ENCODE results near the gene EIF4H. TPM values are rescaled to one million over a fixed set of nuclear protein-coding genes. Genes with fewer than 3 reads are reported as not detected.
"Not testable (repeated sequence)": the region's sequence is repeated elsewhere in the genome, so short reads cannot be mapped to it uniquely, and the experiment has no call there.

The EIF4H gene
- total RNA-seq, 1 experiment from 2014 or later, result 370 TPM

DNA sequence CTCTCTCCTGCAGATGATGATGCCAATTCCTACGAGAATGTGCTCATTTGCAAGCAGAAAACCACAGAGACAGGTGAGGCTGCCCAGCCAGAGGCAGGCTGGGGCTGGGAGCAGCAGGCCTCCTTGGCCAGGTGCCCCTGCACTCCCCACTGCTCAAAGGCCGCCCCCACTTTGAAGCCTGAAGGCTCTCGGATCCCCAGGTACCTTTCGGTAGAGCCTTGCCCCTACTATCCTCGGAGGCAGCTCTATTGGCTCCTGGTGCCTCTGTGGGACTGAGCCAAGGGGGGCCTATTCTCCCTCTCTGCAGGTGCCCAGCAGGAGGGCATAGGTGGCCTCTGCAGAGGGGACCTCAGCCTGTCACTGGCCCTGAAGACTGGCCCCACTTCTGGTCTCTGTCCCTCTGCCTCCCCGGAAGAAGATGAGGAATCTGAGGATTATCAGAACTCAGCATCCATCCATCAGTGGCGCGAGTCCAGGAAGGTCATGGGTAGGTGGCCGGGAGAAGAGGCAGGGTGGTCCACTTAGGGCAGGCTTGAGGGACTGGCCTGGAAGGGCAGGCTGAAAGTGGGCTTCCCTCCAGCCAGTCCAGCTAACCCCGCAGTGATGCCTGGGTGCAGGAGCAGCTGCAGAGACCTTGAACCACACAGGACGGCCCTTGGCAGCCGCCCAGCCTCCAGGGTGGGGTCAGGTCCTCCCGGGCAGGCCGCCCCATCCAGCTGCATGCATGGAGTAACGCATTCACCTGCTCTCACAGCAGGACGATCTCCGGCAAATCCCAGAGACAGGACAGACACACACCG, 49.8 kb downstream of the EIF4H start:
- BruUV-seq (replicated peaks), result no TSS peak
- TF ChIP-seq, protein P1, sequence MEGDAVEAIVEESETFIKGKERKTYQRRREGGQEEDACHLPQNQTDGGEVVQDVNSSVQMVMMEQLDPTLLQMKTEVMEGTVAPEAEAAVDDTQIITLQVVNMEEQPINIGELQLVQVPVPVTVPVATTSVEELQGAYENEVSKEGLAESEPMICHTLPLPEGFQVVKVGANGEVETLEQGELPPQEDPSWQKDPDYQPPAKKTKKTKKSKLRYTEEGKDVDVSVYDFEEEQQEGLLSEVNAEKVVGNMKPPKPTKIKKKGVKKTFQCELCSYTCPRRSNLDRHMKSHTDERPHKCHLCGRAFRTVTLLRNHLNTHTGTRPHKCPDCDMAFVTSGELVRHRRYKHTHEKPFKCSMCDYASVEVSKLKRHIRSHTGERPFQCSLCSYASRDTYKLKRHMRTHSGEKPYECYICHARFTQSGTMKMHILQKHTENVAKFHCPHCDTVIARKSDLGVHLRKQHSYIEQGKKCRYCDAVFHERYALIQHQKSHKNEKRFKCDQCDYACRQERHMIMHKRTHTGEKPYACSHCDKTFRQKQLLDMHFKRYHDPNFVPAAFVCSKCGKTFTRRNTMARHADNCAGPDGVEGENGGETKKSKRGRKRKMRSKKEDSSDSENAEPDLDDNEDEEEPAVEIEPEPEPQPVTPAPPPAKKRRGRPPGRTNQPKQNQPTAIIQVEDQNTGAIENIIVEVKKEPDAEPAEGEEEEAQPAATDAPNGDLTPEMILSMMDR (IDR thresholded peaks at IDR 0.05; ENCODE audit: insufficient read depth in 1 of 2, low read depth in 1 of 2, low read length in 1 of 2, severe bottlenecking in 1 of 2, unreplicated experiment in 1 of 2), result no peak
- DNase-seq, result no peak
- peaks cover 13% of the 10 kb centered on the region for H3K4me1 ChIP-seq
- no peaks in the 10 kb centered on the region; the same call in 1 of the 2 replicates for H3K36me3 ChIP-seq (ENCODE audit: control insufficient read depth, insufficient read depth, low read length)
- Mint-ChIP-seq H3K4me3 (ENCODE audit: unreplicated experiment) (no peak overlapping the region), H3K9me3 (ENCODE audit: unreplicated experiment) (no peaks in the 10 kb centered on the region), H3K27ac (ENCODE audit: unreplicated experiment) (peak overlapping the region; percentile 5), H3K4me1 (ENCODE audit: low read depth, unreplicated experiment) (peaks cover 6% of the 10 kb centered on the region), H3K36me3 (ENCODE audit: insufficient read depth, unreplicated experiment) (peaks cover 31% of the 10 kb centered on the region), H3K27me3 (ENCODE audit: insufficient read depth, unreplicated experiment) (no peaks in the 10 kb centered on the region)
- ChIA-PET CTCF (interaction anchor here (0.8 kb wide), 1 partner anchor 18 kb away, joined by 4 read pairs; no protein-coding TSS in a partner anchor), POLR2A (no interaction called here)
- no peak overlapping the region for H3K4me3 ChIP-seq (ENCODE audit: low read depth, low read length)
- H3K27me3 ChIP-seq (replicated peaks; ENCODE audit: control insufficient read depth, insufficient read depth, low read length), result no peaks in the 10 kb centered on the region
- H3K9me3 ChIP-seq, result no peaks in the 10 kb centered on the region
- intact Hi-C loops (cut with micrococcal nuclease; ENCODE audit: unreplicated experiment), result no loop called here

DNA sequence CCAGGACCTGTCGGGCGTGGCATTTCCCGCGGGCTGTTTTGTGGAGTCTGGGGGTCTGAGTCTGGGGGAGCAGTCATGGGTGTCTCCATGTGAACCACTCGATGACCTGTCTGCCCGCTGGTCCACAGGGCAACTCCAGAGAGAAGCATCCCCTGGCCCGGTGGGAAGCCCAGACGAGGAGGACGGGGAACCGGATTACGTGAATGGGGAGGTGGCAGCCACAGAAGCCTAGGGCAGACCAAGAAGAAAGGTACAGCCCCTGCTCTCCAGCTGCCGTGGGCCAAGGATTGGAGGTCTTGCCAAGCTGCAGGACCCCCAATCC, 50.3 kb downstream of the EIF4H start:
- CTCF ChIA-PET, result no interaction called here
- intact Hi-C loops (cut with micrococcal nuclease; ENCODE audit: unreplicated experiment), result no loop called here
- Histone ChIP-seq H3K36me3 (ENCODE audit: control insufficient read depth, insufficient read depth, low read length) (no peaks in the 10 kb centered on the region; the same call in none of the 2 replicates), H3K4me3 (ENCODE audit: low read depth, low read length) (no peak overlapping the region), H3K4me1 (peaks cover 13% of the 10 kb centered on the region), H3K27me3 (replicated peaks; ENCODE audit: control insufficient read depth, insufficient read depth, low read length) (no peaks in the 10 kb centered on the region), H3K9me3 (no peaks in the 10 kb centered on the region)
- no TSS peak for BruUV-seq (replicated peaks)
- Mint-ChIP-seq H3K4me3 (ENCODE audit: unreplicated experiment) (no peak overlapping the region), H3K9me3 (ENCODE audit: unreplicated experiment) (no peaks in the 10 kb centered on the region), H3K27ac (ENCODE audit: unreplicated experiment) (no peak overlapping the region), H3K36me3 (ENCODE audit: insufficient read depth, unreplicated experiment) (peaks cover 34% of the 10 kb centered on the region), H3K4me1 (ENCODE audit: low read depth, unreplicated experiment) (peaks cover 6% of the 10 kb centered on the region), H3K27me3 (ENCODE audit: insufficient read depth, unreplicated experiment) (no peaks in the 10 kb centered on the region)
- TF ChIP-seq, protein P1 (IDR thresholded peaks at IDR 0.05; ENCODE audit: insufficient read depth in 1 of 2, low read depth in 1 of 2, low read length in 1 of 2, severe bottlenecking in 1 of 2, unreplicated experiment in 1 of 2), result no peak
- no peak for DNase-seq
- POLR2A ChIA-PET, result no interaction called here

DNA sequence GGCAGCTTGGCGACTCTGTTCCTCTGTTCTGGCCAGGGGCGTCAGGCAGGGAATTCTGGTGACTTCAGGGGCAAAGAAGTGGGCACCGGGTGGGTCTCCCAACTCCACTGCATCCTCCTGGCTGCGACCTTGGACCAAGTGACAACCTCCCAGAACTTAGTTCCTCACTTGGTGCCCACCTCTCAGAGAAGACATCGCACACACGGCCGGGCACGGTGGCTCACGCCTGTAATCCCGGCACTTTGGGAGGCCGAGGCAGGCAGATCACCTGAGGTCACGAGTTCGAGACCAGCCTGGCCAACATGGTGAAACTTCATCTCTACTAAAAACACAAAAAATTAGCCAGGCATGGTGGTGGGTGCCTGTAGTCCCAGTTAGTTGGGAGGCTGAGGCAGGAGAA, 50.8 kb downstream of the EIF4H start:
- intact Hi-C loops (cut with micrococcal nuclease; ENCODE audit: unreplicated experiment); H3K27me3 Mint-ChIP-seq (ENCODE audit: insufficient read depth, unreplicated experiment); H3K9me3 ChIP-seq; H3K4me3 Mint-ChIP-seq (ENCODE audit: unreplicated experiment); H3K4me3 ChIP-seq (ENCODE audit: low read depth, low read length); H3K36me3 ChIP-seq (ENCODE audit: control insufficient read depth, insufficient read depth, low read length); BruUV-seq (replicated peaks); H3K27me3 ChIP-seq (replicated peaks; ENCODE audit: control insufficient read depth, insufficient read depth, low read length); CTCF ChIA-PET; H3K4me1 Mint-ChIP-seq (ENCODE audit: low read depth, unreplicated experiment); POLR2A ChIA-PET; H3K27ac Mint-ChIP-seq (ENCODE audit: unreplicated experiment); DNase-seq; H3K9me3 Mint-ChIP-seq (ENCODE audit: unreplicated experiment): not testable (repeated sequence)
- peaks cover 11% of the 10 kb centered on the region for H3K4me1 ChIP-seq
- H3K36me3 Mint-ChIP-seq (ENCODE audit: insufficient read depth, unreplicated experiment), result peaks cover 39% of the 10 kb centered on the region

Measured in Caco-2 (cell line).